GM18951 (cell line): ENCODE data around the gene PRDX3.
A peak's percentile ranks its signal among the peaks of the same experiment; 100 is the strongest.
"Not testable (repeated sequence)": the region's sequence is repeated elsewhere in the genome, so short reads cannot be mapped to it uniquely, and the experiment has no call there.

ENCODE experiments used
- POLR2A ChIP-seq: IDR thresholded peaks from 4 replicates; pipeline ENCODE4 v1.6.1; 2011; ENCODE audit warnings: mild to moderate bottlenecking; ENCODE audit not compliant: insufficient read length, insufficient read depth; ENCODE audit errors: extremely low read depth
- in situ Hi-C: fragments of 300-500 bp; cut with MboI; formaldehyde crosslinking; loops from one replicate; pipeline ENCODE4 v1.12.0; 2022; ENCODE audit warnings: low sequenced_read_pairs, mixed read lengths, inconsistent platforms; ENCODE audit not compliant: unreplicated experiment

The PRDX3 gene

DNA sequence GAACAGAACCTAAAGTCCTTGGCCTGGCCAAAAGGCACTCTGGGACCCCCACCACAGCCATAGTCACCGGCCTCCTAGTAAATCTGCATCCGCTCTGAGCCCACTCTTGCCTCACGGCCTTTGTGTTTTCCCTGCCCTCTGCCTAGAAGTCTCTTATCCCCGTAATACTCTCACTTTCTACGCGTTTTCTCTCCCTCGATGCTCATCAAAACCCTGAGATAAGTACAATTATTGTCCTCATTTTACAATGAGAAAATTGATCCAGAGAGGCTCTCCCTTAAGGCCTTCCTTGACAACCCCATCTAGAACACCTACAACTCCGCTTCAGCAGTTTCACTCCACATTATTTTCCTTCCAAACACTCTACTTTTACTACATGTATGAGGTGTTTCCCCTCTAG, 11.6 kb downstream of the PRDX3 start:
- in situ Hi-C loops: no loop called here
- TF ChIP-seq POLR2A: no peak

DNA sequence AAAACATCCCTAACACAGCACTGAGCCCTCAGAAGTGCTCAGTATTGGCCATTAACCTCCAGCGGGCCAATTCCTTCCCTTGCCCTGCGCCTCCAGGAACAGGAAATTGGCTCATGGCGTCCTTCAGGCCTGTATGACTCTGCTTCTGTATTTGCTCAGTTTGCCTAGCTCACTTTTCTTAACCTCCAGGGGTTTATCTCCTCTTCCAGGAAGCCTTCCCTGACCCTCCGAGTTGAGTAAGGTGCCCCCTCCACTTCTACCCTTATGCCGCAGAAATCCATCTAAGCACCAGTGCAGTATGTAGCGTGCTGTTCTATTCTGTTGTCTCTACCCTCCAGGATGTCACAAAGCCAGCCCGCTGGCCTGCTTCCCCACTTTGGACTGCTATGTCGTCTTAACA, 12.0 kb downstream of the PRDX3 start:
- in situ Hi-C loops: no loop called here
- no peak for TF ChIP-seq POLR2A

DNA sequence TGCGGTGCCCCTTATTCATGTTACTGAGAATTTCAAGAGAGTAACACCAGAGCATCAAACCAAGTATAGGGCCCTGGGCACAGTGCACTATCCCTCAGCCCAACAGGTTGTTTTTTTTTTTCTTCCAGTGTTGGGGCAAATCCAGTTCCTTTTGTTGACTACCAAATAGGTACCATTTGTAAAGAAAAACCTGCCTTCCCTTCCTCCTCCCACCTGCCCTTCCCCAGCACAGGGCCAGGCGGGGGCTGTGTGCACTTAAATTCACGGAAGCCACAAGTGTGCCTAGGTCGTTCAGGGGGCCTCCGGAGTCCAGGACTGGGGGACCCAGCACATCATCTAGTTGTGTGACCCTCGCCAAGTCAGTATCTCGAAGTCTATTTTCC, 12.5 kb downstream of the PRDX3 start:
- in situ Hi-C loops: no loop called here
- TF ChIP-seq POLR2A: no peak

DNA sequence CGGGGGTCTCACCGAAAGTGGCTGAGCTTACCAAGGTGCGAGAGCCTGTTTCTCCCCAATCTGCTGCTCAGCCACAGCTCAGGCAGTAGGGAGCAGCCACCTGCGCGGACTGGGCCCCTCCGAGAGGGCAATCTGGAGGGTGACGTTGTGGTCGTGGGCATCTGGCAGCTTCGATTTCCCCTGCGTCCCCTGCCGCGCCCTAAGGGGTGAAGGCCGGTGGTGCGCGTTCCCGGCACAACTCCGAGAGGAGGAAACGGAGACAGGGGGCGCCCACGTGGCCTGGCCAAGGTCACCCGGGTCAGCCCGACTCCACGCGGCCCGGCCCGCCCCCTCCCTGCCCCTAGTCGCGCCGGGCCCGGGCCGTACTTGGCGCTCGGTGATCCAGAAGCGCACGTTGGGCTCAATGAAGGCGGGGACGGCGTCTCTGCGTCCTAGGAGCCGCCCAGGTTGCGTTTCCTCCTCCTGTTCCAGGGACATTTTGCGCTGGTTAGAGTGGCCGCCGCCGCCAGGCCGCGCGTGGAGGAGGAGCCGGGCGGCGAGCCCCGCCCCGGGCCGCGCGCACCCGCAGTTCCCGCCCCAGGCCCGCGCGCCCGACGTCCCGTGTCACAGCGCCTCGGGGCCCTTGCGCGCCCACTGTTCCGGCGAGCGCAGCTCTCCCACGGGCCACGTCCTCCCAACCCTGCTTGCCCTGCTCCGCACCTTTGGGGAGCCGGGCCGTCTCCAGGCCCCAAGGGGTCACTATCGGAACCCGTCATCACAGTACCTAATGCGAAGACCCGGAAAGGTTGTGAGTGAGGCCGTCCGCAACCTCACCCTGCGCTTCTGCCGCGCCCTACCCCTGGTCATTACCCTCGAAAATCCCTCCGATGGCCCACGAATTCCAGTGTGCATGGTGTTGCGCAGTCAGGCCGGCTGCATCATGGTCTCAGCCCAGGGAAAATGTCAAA, 13.2 kb downstream of the PRDX3 start, which contains the start of gene SFXN4:
Gene SFXN4, minus strand, starts transcription at position 544 of the 947 bp plus-strand sequence. Its CDS starts 67 bp downstream, at position 477.
- TF ChIP-seq POLR2A: peak; percentile 74
- in situ Hi-C loops: no loop called here

DNA sequence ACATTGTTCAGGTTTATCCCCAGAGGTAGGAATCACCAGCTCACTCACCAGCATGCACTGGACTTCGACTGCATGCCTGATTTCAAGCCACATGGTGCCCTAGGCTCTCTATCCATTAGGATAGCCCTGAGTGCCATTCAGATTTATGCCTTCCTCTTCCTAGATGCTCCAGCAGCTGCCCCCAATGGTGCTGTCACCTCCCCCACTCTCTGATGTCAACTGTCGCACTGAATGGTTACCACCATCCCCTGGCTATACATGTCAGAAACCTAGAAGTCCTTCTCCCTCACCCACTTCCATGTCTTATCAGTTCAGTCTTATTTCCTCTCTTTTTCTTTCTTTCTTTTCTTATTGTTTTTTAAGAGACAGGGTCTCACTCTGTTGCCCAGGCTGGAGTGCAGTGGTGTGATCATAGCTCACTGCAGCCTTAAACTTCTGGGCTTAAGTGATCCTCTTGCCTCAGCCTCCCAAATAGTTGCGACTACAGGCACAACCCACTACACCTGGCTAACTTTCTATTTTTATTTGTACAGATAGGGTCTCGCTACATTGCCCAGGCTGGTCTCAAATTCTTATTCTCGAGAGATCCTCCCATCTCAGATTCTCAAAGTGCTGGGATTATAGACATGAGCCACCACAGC, 16.0 kb downstream of the PRDX3 start:
- in situ Hi-C loops: no loop called here
- TF ChIP-seq POLR2A: no peak

DNA sequence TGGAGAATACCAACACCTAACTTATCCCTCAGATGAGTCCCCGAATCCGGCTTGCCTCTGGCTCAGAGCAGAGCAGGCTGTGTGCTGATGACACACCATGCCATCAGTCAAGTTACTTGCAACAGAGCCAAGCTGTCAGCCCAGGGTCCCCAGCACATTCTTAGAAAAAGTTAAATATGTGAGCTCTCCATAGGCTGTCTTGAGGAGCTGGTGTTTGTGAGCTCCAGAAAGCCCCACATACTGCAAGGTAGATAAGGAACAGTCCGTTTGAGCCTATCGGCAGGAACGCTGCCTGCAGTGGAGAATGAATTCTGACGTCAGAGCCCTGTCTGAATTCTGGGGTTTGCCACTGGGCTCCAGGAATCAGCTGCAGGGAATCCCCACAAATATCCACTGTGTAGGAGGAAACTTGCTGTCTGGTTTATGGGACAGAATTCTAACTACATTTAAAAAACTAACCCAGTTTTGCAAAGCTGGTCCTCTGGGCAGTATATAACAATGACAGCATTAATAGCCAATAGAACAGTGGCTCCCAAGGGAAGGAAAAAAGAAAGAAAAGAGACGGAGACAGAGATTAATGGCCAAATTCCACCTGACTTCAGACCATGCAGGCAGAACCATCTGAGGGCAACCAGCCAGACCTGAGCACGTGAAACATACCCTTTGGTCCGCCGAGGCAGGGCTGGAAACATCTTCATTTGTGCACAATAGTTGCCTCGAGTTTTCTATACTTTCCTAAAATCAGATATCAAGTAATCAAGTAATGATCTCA, 16.7 kb downstream of the PRDX3 start:
- in situ Hi-C loops: no loop called here
- TF ChIP-seq POLR2A: no peak

GRCh38 chr10:119159332-119159731, 19.3 kb downstream of the PRDX3 start:
- in situ Hi-C loops: no loop called here

GRCh38 chr10:119153661-119154060, 25.0 kb downstream of the PRDX3 start:
- in situ Hi-C loops: no loop called here
- no peak for TF ChIP-seq POLR2A

More at GRCh38 chr10:119159332-119159731, 19.3 kb downstream of the PRDX3 start:
- no peak for TF ChIP-seq POLR2A

- no peak for TF ChIP-seq POLR2A
- in situ Hi-C loops: no loop called here
Measured at GRCh38 chr10:119153041-119153440, 25.6 kb downstream of the PRDX3 start.

DNA sequence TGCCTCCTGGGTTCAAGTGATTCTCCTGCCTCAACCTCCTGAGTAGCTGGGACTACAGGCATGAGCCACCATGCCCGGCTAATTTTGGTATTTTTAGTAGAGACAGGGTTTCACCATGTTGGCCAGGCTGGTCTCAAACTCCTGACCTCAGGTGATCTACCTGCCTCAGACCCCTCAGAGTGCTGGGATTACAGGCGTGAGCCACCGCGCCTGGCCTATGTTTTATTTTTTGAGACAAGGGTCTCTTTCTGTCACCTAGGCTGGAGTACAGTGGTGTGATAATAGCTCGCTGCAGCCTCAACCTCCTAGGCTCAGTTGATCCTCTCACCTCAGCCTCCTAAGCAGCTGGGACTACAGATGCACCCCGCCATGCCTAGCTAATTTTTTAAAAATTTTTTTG, 27.0 kb downstream of the PRDX3 start:
- in situ Hi-C loops: not testable (repeated sequence)

DNA sequence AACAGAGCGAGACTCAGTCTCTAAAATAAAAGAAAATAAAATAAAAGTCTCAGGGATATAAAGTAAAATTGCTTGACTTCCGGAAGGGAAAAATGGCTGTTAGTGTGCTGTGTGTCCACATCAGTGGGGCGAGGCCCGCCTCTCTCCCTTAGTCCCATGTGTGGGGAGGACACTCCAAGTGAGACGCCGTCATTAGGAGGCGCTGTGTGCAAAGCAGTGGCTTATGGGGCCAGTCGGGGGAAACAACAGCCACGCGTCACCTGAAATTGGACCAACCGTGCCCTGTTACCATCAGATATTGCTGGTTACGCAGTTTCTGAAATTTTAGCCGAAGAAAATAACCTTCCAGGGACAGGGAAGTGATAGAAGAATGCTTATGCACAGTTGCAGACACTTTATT, 28.9 kb downstream of the PRDX3 start:
- no peak for TF ChIP-seq POLR2A
- in situ Hi-C loops: no loop called here

GRCh38 chr10:119149157-119149556, 29.5 kb downstream of the PRDX3 start:
- in situ Hi-C loops: no loop called here
- no peak for TF ChIP-seq POLR2A

DNA sequence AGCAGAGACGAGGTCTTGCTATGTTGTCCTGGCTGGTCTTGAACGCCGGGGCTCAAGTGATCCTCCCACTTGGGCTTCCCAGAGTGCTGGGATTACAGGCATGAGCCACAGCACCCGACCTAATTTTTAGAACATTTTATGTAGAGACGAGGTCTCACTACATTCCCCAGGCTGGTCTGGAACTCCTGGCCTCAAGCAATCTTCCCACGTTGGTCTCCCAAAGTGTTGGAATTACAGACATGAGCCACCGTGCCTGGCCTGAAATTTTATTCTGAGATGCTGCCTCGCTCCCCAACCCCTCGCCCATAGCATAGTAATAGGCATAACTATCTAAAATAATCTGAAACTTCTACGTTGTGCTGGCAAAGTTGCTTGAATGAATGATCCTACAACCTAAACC, 35.0 kb downstream of the PRDX3 start:
- in situ Hi-C loops: no loop called here
- TF ChIP-seq POLR2A: no peak
